SK-N-SH treated with all-trans-retinoic acid at 6 μM for 48 hours (cell line): ENCODE results near the gene HACD1.

ENCODE experiments used
- ATAC-seq: fragments of 200-7000 bp; cut with Tn5 transposase; 3 replicates; pipeline ENCODE4 v1.9.1; 2020; ENCODE audit warnings: mild to moderate bottlenecking, moderate library complexity
- ARNTL ChIP-seq: fragments of 450-650 bp; formaldehyde crosslinking; IDR thresholded peaks from 2 replicates; pipeline ENCODE4 v1.5.0; 2020; ENCODE audit warnings: low read depth, mild to moderate bottlenecking, moderate library complexity, borderline replicate concordance
- BACH2 ChIP-seq: fragments of 250-450 bp; sonication (Bioruptor Pico); IDR thresholded peaks from 2 replicates; pipeline ENCODE4 v1.9.0; 2021; ENCODE audit warnings: mild to moderate bottlenecking, borderline replicate concordance
- CSDC2 ChIP-seq: fragments of 250-450 bp; sonication (Bioruptor Pico); IDR thresholded peaks from 2 replicates; pipeline ENCODE4 v1.5.0; 2020; ENCODE audit warnings: mild to moderate bottlenecking, moderate library complexity
- ESRRG ChIP-seq: fragments of 250-450 bp; sonication (Bioruptor Pico); IDR thresholded peaks from 2 replicates; pipeline ENCODE4 v1.6.1; 2021; ENCODE audit warnings: mild to moderate bottlenecking
- GLIS3 ChIP-seq: fragments of 250-450 bp; sonication (Bioruptor Pico); IDR thresholded peaks from 2 replicates; pipeline ENCODE4 v1.5.0; 2020; ENCODE audit warnings: mild to moderate bottlenecking, moderate library complexity
- OSR1 ChIP-seq: fragments of 250-450 bp; sonication (Bioruptor Pico); IDR thresholded peaks from 2 replicates; pipeline ENCODE4 v1.8.0; 2022; ENCODE audit warnings: moderate library complexity, mild to moderate bottlenecking, inconsistent platforms
- PPARA ChIP-seq: fragments of 250-450 bp; sonication (Bioruptor Pico); IDR thresholded peaks from 2 replicates; pipeline ENCODE4 v1.5.0; 2020; ENCODE audit warnings: mild to moderate bottlenecking, borderline replicate concordance
- SNAI2 ChIP-seq: fragments of 250-450 bp; sonication (Bioruptor Pico); IDR thresholded peaks from 2 replicates; pipeline ENCODE4 v1.5.0; 2020; ENCODE audit warnings: mild to moderate bottlenecking, moderate library complexity
- TCF4 ChIP-seq: fragments of 250-450 bp; sonication (Bioruptor Pico); IDR thresholded peaks from 2 replicates; pipeline ENCODE4 v1.8.0; 2021; ENCODE audit warnings: mild to moderate bottlenecking, moderate library complexity, borderline replicate concordance
- TOX ChIP-seq: fragments of 250-450 bp; sonication (Bioruptor Pico); IDR thresholded peaks from 2 replicates; pipeline ENCODE4 v1.8.0; 2021; ENCODE audit warnings: mild to moderate bottlenecking, moderate library complexity, borderline replicate concordance
- ZC3H10 ChIP-seq: fragments of 250-450 bp; sonication (Bioruptor Pico); IDR thresholded peaks from 2 replicates; pipeline ENCODE4 v1.5.1; 2021; ENCODE audit warnings: mild to moderate bottlenecking, moderate library complexity
- ZFP3 ChIP-seq: fragments of 250-450 bp; sonication (Bioruptor Pico); IDR thresholded peaks from 2 replicates; pipeline ENCODE4 v1.5.0; 2020; ENCODE audit warnings: mild to moderate bottlenecking, moderate library complexity
- ZNF565 ChIP-seq: fragments of 450-650 bp; formaldehyde crosslinking; conservative IDR thresholded peaks from 2 replicates; pipeline ENCODE4 v1.5.0; 2020; ENCODE audit warnings: low read depth, mild to moderate bottlenecking, moderate library complexity
- ZNF70 ChIP-seq: fragments of 450-650 bp; formaldehyde crosslinking; IDR thresholded peaks from 2 replicates; pipeline ENCODE4 v1.5.0; 2020; ENCODE audit warnings: mild to moderate bottlenecking, moderate library complexity
- ZNF8 ChIP-seq: fragments of 450-650 bp; formaldehyde crosslinking; IDR thresholded peaks from 2 replicates; pipeline ENCODE4 v1.5.0; 2020; ENCODE audit warnings: mild to moderate bottlenecking, moderate library complexity
- TF ChIP-seq, protein P1 (sequence below): fragments of 250-450 bp; sonication (Bioruptor Pico); IDR thresholded peaks from 2 replicates; pipeline ENCODE4 v1.5.1; 2021; ENCODE audit warnings: mild to moderate bottlenecking, moderate library complexity
- TF ChIP-seq, protein P2 (sequence below): fragments of 250-450 bp; sonication (Bioruptor Pico); IDR thresholded peaks from 2 replicates; pipeline ENCODE4 v1.8.0; 2021; ENCODE audit warnings: low read depth, mild to moderate bottlenecking, moderate library complexity, borderline replicate concordance
- TF ChIP-seq, protein P3 (sequence below): fragments of 250-450 bp; sonication (Bioruptor Pico); IDR thresholded peaks from 2 replicates; pipeline ENCODE4 v1.8.0; 2020; ENCODE audit warnings: mild to moderate bottlenecking, moderate library complexity, borderline replicate concordance
- TF ChIP-seq, protein P4 (sequence below): fragments of 250-450 bp; sonication (Bioruptor Pico); IDR thresholded peaks from 2 replicates; pipeline ENCODE4 v1.5.1; 2020; ENCODE audit warnings: low read depth, mild to moderate bottlenecking, moderate library complexity

Gene HACD1

DNA sequence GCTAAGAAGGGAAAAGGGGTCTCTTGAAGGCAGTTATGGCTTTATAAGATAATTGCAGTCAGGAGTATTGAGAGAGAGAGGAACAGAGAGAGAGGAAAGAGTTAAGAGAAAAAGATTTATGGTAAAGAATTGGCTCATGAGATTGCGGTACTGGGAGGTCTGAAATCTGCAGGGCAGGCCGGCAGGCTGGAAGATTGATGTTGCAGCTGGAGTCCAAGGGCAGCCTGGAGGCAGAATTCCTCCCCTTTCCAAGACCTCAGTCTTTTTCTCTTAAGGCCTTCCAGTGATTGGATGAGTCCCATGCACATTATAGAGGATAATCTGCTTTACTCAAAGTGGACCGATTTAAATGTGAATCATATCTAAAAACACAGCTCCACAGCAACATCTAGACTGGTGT lies 68.4 kb downstream of the HACD1 start:
- TF ChIP-seq ZFP3 (CRISPR knock-in tag) = no peak
- TF ChIP-seq ZNF8 (CRISPR knock-in tag) = no peak
- TF ChIP-seq ZNF70 = no peak
- TF ChIP-seq ARNTL = no peak

DNA sequence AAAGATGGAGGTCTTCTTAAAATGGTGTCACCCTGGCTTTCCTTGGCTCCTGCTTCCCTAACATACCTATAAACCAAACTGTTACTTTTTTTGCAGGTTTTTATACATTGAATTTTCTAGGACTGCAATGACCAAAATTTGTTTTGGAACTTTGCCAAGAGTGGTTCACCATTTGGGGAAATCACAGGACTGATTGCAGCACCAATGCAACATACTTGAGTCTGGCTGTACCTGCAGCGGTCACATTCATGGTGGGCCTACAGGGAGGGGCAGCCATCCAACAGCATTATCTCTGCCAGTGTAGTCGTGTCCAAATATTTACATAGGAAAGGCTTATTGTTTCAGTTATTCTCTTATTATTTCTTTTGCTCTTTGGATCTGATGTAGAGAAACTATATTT lies 69.0 kb downstream of the HACD1 start:
- ATAC-seq = no peak
- TF ChIP-seq, protein P1, sequence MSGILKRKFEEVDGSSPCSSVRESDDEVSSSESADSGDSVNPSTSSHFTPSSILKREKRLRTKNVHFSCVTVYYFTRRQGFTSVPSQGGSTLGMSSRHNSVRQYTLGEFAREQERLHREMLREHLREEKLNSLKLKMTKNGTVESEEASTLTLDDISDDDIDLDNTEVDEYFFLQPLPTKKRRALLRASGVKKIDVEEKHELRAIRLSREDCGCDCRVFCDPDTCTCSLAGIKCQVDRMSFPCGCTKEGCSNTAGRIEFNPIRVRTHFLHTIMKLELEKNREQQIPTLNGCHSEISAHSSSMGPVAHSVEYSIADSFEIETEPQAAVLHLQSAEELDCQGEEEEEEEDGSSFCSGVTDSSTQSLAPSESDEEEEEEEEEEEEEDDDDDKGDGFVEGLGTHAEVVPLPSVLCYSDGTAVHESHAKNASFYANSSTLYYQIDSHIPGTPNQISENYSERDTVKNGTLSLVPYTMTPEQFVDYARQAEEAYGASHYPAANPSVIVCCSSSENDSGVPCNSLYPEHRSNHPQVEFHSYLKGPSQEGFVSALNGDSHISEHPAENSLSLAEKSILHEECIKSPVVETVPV (CRISPR knock-in tag) = no peak
- TF ChIP-seq OSR1 (CRISPR knock-in tag) = no peak
- TF ChIP-seq ZNF70 = no peak
- TF ChIP-seq TCF4 (CRISPR knock-in tag) = no peak
- TF ChIP-seq CSDC2 = no peak
- no peak for TF ChIP-seq ZNF565 (CRISPR knock-in tag)
- TF ChIP-seq ESRRG (CRISPR knock-in tag) = no peak
- TF ChIP-seq, protein P2, sequence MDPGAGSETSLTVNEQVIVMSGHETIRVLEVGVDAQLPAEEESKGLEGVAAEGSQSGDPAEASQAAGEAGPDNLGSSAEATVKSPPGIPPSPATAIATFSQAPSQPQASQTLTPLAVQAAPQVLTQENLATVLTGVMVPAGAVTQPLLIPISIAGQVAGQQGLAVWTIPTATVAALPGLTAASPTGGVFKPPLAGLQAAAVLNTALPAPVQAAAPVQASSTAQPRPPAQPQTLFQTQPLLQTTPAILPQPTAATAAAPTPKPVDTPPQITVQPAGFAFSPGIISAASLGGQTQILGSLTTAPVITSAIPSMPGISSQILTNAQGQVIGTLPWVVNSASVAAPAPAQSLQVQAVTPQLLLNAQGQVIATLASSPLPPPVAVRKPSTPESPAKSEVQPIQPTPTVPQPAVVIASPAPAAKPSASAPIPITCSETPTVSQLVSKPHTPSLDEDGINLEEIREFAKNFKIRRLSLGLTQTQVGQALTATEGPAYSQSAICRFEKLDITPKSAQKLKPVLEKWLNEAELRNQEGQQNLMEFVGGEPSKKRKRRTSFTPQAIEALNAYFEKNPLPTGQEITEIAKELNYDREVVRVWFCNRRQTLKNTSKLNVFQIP (CRISPR knock-in tag) = no peak
- TF ChIP-seq GLIS3 (CRISPR knock-in tag) = no peak
- TF ChIP-seq PPARA = no peak
- no peak for TF ChIP-seq ARNTL
- no peak for TF ChIP-seq TOX (CRISPR knock-in tag)
- no peak for TF ChIP-seq ZC3H10
- TF ChIP-seq, protein P3, sequence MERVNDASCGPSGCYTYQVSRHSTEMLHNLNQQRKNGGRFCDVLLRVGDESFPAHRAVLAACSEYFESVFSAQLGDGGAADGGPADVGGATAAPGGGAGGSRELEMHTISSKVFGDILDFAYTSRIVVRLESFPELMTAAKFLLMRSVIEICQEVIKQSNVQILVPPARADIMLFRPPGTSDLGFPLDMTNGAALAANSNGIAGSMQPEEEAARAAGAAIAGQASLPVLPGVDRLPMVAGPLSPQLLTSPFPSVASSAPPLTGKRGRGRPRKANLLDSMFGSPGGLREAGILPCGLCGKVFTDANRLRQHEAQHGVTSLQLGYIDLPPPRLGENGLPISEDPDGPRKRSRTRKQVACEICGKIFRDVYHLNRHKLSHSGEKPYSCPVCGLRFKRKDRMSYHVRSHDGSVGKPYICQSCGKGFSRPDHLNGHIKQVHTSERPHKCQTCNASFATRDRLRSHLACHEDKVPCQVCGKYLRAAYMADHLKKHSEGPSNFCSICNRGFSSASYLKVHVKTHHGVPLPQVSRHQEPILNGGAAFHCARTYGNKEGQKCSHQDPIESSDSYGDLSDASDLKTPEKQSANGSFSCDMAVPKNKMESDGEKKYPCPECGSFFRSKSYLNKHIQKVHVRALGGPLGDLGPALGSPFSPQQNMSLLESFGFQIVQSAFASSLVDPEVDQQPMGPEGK (CRISPR knock-in tag) = no peak
- TF ChIP-seq, protein P4, sequence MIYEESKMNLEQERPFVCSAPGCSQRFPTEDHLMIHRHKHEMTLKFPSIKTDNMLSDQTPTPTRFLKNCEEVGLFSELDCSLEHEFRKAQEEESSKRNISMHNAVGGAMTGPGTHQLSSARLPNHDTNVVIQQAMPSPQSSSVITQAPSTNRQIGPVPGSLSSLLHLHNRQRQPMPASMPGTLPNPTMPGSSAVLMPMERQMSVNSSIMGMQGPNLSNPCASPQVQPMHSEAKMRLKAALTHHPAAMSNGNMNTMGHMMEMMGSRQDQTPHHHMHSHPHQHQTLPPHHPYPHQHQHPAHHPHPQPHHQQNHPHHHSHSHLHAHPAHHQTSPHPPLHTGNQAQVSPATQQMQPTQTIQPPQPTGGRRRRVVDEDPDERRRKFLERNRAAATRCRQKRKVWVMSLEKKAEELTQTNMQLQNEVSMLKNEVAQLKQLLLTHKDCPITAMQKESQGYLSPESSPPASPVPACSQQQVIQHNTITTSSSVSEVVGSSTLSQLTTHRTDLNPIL (CRISPR knock-in tag) = no peak

More for the DNA sequence above, 68.4 kb downstream of the HACD1 start:
- no peak for ATAC-seq

DNA sequence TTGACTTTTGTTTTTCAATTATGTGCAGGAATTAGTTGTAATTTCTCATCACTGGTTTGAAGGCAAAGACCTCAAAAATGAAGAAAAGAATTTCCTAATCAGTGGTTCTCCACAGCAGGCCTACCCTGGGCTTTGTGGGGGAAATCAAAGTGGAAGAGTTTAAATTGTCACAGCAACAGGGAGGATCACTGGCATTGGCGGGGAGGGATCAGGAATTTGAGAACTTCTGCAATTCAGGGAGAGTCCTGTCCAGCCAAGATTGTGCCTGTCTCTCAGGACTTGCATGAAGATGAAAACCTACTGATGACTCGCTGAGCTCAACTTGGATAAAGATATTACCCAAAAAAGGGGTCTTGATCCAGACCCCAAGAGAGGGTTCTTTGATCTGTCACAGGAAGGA lies 70.1 kb downstream of the HACD1 start:
- TF ChIP-seq ARNTL (no peak), ZC3H10 (no peak), ZNF565 (CRISPR knock-in tag) (no peak), ZNF70 (no peak), ZNF8 (CRISPR knock-in tag) (no peak), BACH2 (CRISPR knock-in tag) (no peak), SNAI2 (CRISPR knock-in tag) (no peak)
- TF ChIP-seq, protein P4 (CRISPR knock-in tag) = no peak
- TF ChIP-seq, protein P3 (CRISPR knock-in tag) = no peak
- TF ChIP-seq, protein P2 (CRISPR knock-in tag) = no peak

More for the DNA sequence above, 70.1 kb downstream of the HACD1 start:
- ATAC-seq = no peak
